HG03460 (cell line): ENCODE measurements around the gene GUCY1A2.
"Not testable (repeated sequence)": the region's sequence is repeated elsewhere in the genome, so short reads cannot be mapped to it uniquely, and the experiment has no call there.

Experiments
- ATAC-seq: cut with Tn5 transposase; IDR thresholded peaks from one replicate; pipeline ENCODE4 v1.9.1; 2021; ENCODE audit not compliant: unreplicated experiment

GUCY1A2 gene

DNA sequence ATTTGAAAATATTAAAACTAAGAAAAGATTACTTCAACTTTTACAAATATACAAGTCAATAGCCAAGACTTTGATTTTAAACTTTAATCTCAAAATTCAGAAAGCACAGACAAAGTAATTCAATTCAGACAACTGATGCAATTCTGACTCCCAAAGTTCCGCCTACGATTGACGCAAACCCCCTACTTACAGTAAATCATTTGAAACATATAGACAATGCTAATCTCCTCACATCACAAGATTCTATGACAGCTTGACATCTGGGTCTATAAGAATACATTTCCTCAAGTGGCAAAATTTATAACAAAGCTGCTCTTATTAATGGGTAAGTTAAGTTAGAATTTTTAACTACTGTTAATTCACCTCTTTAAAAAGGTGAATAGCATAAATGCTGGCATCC is 75.2 kb downstream of the GUCY1A2 start:
- no peak for ATAC-seq

DNA sequence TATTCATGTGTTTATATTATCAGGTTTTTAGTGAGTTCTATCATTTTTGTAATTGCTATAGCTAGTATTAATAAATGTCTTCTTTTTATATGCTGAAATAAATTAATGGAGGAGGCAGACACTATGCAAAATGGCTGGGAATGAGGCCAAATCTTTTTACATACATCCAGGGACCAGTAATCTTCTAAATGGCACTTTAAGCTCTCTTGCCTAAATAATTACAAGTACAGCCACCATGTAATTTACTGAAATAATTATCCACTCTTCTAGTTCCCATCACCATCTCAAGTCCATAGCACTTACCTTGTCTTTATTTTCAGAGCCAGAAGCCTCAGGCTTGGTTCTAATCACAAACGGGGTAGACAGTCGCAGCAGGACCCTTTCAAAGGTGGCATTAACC is 79.1 kb downstream of the GUCY1A2 start:
- ATAC-seq: no peak

DNA sequence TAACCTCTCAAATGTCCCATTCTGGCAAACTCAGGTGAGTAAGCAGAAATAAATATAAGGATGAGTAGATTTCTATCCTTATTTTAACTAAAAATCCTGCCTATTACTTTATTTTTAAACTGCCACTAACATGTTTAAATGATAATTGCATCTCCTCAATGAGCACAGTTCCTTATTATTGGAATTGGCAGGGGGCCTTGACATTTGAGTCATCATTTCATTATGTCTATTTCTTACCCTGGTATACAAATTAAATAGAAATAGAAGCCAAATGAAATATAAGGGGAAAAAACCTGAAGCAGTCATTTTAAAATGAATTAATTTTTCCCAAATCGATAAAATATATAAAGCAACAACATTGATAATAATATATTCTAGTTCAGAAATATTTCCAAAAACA is 81.2 kb downstream of the GUCY1A2 start:
- no peak for ATAC-seq

DNA sequence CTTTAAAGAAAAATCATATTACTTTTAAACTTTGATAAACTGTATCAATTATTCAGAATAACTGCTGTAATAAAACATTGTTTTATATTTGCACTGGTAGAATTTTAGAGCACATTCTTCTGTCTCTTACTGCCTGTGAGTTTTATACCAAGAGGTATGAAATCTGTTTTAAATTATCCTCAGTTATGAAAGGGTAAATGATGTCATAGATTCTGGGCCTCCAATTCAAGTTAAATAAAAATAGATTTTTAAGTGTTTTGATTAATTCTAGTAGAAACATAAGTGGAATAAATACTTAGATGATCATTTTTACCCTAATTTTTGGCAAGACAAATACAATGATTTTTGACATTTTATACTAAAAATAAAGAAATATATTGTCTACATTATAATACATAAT is 93.0 kb downstream of the GUCY1A2 start:
- no peak for ATAC-seq

DNA sequence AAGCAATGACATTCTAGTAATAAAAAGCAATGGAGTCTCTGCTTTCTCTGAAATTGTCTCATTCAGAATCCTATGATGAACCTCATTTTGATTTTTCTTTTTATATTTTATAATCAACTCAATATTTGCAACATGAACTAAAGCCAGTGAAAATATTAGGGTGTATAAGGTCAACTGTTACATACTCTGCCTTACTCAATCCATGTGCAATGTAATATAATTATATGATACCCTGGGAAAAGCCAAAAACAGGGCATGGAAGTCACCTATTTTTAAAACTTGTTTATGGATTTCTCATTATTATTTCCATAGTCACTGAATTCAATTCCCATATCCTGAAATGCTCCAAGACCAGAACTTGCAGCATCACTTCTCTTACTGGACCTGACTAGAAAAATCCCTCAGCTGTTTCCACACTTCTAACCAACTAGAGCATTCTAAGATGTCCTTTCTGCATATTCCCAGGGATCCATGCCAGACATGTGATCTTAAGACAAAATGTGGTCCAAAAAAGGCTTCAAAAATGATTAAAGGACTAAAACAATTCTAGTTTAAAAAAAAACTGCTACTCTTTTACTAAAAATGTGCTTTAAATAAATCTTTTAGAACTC is 97.3 kb downstream of the GUCY1A2 start:
- no peak for ATAC-seq

DNA sequence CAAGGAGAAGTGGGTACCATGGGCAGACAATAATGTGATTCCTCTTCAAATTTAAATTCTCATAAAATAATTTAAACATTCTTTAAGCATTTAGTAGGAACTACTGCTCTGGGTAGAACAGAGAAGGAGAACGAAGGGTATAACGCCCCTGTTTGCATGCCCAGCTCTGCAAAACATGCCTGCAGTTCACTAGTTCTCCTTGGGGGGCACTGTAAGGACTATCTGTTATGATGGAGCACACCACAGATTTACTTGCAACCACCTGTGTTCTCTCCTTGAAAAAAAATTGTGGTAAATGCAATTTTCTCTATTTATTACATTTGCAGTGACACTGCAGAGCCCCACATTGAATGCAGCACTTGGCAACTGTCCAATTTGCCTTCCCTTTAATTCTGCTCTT is 100.3 kb downstream of the GUCY1A2 start:
- peak; percentile 73 for ATAC-seq

DNA sequence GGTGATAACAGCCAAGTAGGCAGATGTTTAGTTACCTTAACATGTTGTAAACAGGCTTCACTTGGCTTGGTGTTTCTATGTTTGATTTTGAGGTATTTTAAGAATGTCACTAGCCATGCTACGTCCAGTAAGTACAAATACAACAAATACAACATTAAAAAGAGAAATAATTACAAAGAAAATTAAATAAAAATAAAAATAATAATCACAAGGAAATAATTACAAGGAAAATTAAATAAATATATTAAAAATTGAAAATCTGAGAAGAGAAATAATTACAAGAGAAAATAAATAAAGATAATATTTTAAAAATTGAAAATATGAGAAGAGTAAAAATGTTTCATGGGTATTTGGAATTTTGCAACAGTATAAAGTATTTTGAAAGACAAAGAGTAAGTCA is 103.9 kb downstream of the GUCY1A2 start:
- no peak for ATAC-seq

DNA sequence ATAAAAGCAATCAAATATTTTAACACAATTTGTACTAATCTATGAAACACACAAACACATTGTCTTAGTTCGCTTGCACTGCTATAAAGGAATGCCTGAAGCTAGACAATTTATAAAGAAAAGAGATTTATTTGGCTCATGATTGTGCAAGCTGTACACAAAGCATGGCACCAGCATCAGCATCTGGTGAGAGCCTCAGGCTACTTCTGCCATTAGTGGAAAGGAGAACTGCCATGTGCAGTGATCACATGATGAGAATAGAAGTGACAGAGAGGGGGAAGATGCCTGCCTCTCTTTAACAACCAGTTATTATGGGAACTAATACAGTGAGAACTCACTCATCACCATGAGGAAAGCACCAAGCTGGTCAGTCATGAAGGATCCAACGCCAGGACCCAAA is 105.1 kb downstream of the GUCY1A2 start:
- no peak for ATAC-seq

DNA sequence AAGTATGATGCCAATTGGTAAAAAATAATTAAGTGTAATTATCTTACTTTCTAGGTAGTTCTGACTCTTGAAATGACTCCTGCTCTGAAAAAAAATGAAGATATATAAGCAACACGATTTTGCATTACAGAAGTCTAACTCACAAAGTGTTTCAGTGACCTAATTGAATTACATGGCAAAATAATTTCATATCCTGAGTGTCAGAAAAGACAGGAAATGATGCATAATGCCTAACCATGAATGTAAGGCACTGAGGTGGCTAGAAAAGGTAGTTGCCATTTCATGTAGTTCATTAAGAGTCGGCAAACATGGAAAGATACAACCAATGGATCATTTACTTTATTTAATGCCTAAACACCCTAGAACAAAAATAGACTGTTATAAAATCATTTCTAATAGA is 113.5 kb downstream of the GUCY1A2 start:
- ATAC-seq: no peak

DNA sequence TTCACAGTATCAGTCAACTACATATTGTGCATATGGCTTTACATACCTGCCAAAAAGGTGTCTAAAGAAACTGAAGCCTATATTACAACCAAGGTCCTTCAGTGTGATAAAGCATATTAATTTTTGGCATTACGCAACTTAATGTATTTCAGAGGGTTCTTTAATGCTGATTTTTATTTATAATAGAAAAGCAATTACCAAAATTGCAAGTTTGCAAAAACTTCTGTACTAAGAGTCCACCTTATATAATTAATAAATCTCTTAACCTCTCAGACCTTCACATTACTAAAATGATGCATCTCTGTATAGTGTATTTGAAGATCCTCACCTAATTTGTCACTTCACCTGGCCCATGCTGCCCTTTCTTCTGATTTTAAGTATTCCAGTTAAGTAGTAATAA is 128.6 kb downstream of the GUCY1A2 start:
- no peak for ATAC-seq

DNA sequence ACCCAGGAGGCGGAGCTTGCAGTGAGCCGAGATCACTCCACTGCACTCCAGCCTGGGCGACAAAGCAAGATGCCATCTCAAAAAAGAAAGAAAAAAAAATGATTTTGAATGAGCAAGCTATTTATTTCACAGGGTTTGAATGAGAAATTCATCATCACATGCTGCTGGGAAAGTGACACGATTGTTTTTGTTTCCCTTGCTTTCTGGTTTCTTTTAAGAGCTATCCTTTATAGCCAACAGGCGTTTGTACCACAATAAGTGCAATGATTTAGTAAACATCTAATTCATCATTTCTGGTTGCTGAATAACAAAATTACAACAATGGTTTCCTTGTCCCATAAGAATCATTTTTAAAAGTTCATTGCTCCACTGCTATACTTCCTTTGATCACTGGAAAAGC is 129.9 kb downstream of the GUCY1A2 start:
- ATAC-seq: no peak

DNA sequence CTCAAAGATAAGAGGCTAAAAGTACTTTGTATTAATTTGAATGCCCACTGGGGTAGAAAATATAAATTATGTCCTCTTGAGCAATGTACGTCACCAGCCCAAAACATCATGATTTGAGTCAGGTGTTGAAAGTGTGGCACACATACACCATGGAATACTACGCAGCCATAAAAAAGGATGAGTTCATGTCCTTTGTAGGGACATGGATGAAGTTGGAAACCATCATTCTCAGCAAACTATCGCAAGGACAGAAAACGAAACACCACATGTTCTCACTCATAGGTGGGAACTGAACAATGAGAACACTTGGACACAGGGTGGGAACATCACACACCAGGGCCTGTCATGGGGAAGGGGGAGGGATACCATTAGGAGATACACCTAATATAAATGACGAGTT is 134.6 kb downstream of the GUCY1A2 start:
- ATAC-seq: not testable (repeated sequence)

DNA sequence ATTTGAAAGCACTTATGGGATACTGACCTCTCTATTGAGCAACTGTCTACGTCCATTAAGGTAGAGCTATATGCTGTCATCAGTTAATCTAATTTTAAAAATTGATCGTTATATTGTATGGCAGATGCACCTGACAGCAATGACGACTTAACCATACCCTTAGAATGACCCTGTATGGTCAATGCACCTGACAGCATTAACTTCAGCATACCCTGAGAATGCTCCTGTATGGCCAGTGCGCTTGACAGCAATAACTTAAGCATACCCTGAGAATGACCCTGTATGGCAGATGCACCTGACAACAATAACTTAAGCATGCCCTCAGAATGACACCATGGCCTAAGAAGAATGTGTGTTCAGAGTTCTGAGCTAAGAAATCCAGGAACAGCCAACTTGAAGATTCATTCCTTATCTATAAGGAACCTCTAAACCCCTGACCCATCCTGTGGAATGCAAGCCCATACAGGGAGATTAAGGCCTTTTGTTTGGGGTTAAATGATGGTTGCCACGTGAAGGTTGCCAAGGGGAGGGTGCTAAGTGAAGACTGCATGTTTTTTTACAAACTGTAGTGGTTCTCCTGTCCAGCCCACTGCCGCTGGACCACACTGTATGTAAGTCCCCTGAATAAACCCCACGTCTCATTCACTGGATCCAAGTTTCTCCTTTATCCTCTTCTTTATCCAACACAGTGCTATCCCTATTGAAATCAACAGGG is 138.3 kb downstream of the GUCY1A2 start:
- no peak for ATAC-seq

DNA sequence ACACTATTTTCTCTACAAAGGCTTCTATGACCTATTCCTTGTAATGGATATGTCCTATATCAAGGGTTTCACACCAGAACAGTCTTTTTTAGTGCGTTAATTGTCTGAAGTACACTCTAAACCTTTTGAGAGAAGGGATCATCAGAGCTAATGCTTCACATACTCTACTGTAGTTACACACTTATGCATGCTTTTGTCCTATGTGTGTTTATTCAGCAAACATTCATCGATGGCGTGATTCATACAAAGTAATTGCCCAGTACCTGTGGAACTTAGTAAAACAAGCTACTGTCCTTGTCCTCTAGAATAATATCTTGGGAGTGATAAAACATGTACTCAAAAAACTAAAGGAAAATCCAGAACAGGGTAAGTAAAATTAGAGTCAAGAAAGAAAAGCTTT is 139.2 kb downstream of the GUCY1A2 start:
- no peak for ATAC-seq

DNA sequence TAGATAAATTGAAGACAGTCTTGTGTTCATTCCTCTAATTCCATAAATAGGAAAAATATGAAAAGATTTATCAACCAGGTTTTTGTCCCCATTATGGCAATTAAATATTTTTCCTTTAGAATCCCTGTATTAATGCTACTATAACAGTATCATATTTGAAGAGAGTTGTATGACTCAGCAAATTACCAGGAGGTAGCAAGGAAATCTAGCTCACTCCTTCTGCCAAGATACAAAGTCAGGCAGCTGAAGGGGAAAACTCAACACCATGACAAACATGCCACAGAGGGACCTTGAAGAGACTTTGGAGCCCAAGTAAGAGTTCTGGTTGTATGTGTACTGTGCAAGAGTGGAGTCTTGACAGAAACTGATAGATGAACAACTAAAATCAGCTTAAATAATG is 143.3 kb downstream of the GUCY1A2 start:
- ATAC-seq: no peak

DNA sequence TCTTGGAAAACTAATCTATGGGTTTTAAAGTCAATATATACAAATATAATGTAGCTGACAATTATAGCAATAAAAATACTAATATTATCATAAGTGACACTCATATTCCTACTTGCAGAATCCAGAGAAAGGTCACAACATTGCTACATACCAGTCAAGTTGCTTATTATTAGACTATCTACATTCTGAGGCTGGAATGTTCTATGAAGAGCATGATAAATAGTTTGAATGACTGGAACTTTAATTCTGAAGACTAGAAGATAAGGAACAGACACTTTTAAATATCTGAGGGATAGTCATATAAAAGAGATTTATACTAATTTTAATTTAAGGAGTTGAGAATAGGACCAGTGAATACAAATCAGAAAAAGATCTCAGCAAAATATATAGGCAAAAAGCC is 146.0 kb downstream of the GUCY1A2 start:
- no peak for ATAC-seq

DNA sequence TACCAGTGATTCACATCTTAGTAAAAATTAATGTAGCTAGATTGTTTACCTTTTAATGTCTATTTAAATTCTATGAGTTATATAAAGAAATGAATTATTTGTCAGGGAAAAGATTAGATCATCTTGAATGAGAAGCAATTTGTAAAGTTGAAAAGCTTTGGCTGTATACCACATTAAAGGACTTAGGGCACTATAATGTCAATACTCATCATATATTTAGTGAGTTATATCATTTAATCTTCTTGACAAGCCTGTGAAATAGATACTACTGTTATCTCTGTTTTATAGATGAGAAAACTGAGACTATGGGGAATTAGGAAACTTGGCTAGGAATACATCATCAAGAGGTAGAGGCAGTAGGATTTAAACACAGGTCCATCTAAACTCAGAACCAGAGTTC is 160.1 kb downstream of the GUCY1A2 start:
- no peak for ATAC-seq

DNA sequence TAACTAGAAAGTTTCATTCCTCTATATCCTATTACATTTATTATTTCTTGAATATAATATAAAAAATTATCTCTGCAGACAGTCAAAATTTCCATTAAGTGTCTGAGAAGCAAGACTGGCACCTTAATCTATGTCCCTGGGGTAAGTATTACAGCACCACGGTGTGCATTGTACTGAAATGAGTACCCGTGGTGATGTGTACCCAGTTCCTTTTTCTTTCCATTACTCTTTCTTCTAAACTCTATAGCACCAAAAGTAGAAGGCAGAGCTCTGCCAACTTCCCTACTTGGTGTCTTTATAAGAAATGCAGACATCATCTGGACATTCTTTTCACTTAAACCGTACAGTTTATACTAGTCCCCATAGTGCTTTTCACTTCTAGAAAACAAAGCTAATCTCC is 161.7 kb downstream of the GUCY1A2 start:
- no peak for ATAC-seq

DNA sequence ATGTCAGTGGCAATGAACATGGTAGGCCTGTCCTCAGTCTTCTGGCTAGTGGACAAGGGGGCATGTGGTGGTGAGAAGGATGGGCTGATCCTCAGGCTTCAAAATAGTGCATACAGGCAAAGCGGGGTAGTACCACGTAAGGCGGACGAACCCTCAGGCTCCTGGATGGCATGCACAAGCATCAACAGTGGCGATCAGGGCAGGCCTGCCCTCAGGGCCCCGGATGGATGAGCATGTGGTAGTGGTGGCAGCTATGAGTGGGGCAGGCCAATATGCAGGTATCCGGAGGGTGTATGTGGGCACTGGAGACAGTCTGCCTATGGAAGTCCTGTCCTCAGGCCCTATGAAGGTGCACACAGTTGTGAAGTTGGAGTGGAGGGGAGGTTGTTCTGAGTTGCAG is 163.8 kb downstream of the GUCY1A2 start:
- ATAC-seq: no peak

DNA sequence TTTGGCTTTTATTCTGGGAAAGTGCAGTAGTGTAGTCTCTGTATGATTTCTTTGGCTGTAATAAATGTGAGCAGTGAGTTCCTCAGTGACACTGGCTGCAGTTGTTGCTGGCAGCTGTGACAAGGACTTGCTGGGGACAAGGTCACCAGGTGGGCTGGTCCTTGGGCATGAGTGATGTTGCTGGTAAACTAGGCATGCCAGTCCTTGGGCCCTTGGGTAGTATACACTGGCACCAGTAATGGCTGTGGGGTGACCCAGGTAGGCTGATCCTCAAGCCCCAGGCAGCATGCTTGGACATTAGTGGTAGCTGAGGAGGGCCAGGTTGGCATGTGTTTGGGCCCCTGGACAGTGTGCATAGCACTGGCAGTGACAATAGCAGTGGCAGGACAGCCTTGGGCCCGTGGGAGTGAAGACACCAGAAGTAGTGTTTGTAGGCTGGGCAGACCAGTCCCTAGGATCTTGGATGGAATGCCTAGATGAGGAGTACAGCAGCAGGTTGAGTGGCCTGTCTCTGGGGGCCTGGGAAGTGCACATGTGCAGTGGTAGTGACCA is 164.3 kb downstream of the GUCY1A2 start:
- ATAC-seq: no peak

DNA sequence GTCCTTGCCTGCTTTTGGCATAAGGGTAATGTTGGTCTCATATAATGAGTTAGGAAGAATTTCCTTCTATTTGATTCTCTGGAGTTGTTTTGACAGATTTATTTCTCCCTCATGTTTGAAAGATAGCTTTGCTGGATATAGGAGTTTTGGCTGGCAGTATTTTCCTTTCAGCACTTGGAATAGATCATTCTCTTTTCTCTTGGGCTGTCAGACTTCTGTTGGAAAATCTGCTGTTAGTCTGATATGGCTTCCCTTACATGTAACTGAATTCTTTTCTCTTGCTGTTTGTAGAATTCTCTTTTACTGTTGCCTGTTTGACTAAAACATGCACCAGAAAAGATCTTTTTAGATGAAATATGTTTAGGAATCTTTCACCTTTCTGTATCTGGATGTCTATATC is 165.5 kb downstream of the GUCY1A2 start:
- no peak for ATAC-seq

DNA sequence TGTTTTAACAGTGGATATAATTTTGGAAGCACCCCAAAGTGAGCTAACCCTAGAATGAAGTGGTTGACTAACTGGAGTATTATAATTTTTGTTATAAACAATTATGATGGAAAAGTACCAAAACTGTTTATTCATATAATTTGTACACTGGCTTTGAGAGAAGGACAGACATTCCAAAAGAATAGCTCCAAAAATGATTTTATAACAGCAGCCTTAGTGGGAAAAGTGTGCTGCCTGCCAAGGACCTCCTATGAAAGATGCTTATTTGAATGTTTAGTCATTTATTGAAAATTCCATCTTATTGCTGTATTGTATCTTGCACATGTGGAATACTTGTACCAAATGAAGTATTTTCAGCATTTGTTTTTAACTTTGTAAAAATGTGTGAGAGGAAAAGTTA is 169.8 kb downstream of the GUCY1A2 start:
- no peak for ATAC-seq

DNA sequence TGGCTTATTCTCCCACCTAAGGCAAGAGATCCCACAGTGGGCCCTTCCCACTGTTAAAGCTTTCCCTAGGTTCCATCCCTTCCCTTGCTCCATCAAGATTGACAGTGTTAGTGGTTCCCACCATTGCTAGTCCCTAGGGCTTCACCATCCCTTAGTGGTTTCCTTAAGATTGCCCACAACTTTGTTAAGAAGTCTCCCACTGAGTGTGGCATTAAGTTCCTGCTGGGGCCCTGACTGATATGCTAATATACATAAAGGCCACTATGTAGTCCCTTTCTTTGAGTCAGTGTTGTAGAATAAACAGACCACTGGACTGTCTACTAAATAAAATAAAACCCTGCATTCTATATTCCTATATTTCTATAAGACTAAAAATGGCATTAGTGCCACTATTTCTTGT is 176.1 kb downstream of the GUCY1A2 start:
- ATAC-seq: no peak
